ENCODE measurements around the gene NDUFS8.
A peak's percentile ranks its signal among the peaks of the same experiment; 100 is the strongest.
"Not testable (repeated sequence)": the region's sequence is repeated elsewhere in the genome, so short reads cannot be mapped to it uniquely, and the experiment has no call there.

NDUFS8 gene

DNA sequence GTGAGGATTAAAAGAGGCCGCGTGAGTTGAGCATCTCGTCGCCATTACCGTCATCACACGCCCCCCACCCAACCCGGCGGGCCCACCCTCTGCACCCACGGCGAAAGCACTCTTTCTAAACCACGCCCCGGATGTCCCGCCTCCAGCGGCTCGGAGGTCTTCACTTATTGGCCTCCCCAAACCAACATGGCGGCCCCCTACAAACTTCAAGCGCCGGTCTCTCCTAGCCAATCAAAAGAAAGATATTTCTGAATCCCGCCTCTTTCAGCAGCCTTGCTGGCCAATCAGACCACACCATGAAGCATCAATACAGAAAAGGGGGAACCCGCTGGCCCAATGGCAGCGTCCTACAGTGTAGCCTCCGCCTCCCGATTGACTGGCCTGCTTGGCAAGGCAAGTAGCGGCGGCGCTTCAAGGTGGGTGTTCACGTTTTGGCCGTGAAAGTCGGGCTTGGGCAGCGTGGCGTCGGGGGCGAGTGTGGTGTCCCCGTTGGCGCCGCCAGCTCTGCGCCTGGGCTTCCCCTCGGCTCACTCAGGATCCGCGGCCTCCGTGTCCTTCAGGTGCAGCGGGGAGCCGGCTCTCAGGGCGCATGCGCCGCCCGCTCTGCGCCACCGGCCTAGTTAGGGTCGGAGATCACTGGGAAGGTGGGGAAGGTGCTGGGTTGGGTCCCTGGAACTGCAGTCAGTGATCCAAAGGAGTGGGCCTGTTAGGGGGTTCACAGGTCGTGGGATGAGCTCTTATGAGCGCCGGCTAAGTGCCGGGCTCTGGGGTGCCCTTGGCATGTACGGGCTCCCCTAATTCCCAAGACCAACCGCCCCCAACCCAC lies at the start of gene NDUFS8:
Gene NDUFS8, plus strand, starts transcription at position 364 of the 826 bp plus-strand sequence. CDS start 1,471 bp downstream, outside the sequence.
- DNase-seq (ENCODE audit: low read depth in 4 of 4, low spot score in 1 of 4), result peak; percentile 91 to 97 (median 96)

DNA sequence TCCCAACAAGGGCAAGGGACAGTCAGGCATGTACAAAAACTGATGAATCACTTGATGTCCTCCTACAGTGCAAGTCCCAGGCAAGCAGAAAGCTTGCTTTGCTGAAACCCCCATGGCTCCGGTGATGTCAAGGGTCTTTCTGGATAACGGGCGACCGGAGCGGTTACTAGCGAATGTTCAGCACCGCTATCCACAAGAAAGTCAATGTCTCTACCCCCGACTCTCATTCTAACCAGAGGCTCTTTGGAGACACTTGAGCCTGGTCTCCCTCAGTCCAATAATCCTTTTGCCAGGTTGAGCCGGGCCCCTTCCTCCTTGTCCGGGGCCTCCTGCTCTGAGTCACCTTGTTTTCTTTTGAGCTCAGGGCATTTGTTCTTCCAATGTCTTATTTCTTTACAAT lies 49.3 kb upstream of the NDUFS8 start:
- DNase-seq (ENCODE audit: low read depth in 4 of 4, low spot score in 1 of 4), result not testable (repeated sequence)

DNA sequence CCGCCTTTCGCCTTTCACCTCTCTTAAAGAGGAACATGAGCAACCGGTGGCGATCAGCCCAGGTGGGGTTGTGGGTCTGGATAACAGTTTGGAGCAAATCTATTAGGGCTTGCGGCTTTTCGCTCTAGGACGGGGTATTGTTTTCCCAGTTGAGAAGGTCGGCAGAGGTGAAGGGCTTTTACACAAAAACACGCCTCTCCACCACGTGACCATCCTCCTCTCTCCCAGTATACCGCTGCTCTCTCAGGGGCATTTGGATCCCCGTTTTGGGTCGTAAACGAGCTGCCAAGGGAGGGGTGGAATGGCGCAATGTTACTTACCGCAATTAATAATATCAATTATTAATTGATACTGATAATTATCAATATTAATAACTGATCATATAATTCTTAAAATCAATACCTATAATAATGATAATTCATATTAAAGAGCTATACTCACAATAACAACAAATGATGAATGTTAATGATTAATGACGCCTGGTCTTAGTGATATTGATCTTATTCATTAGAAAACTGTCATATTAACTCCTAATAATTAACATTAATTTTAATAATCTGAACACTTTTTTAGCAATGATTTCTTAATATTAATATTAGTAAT lies 48.1 kb upstream of the NDUFS8 start:
- not testable (repeated sequence) for DNase-seq (ENCODE audit: low read depth in 4 of 4, low spot score in 1 of 4)

DNA sequence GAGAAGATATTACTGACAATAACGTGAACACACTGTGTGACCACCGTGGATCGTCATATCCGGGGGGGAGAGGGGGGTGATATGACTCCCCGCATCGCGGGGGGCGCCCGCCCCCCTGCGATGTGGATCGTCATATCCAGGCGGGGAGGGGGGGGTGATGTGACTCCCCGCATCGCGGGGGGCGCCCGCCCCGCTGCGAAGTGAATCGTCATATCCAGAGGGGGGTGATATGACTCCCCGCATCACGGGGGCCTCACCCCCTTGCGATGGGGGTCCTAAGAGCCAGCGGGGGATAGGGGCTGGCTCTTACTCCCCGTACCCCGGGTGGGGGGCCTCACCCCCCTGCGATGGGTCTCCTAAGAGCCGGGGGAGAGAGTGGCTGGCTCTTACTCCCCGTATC lies 46.5 kb upstream of the NDUFS8 start:
- DNase-seq (ENCODE audit: low read depth in 4 of 4, low spot score in 1 of 4), result no peak

DNA sequence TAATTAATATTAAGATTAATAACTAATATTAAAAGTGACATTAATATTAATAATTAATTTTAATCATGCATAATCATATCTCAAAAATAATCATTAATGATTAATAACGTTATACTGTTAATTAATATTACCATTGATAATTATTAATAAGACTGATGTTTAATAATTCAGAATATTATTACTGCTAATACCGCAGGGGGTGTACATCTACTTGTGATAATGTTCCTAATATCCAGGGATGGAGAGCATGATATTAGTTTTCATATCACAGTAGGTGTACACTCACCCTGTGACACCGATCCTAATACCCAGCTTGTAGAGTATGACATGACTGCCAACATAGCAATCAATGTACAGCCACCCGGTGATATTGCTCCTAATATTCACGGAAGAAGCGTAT lies 45.2 kb upstream of the NDUFS8 start:
- not testable (repeated sequence) for DNase-seq (ENCODE audit: low read depth in 4 of 4, low spot score in 1 of 4)

DNA sequence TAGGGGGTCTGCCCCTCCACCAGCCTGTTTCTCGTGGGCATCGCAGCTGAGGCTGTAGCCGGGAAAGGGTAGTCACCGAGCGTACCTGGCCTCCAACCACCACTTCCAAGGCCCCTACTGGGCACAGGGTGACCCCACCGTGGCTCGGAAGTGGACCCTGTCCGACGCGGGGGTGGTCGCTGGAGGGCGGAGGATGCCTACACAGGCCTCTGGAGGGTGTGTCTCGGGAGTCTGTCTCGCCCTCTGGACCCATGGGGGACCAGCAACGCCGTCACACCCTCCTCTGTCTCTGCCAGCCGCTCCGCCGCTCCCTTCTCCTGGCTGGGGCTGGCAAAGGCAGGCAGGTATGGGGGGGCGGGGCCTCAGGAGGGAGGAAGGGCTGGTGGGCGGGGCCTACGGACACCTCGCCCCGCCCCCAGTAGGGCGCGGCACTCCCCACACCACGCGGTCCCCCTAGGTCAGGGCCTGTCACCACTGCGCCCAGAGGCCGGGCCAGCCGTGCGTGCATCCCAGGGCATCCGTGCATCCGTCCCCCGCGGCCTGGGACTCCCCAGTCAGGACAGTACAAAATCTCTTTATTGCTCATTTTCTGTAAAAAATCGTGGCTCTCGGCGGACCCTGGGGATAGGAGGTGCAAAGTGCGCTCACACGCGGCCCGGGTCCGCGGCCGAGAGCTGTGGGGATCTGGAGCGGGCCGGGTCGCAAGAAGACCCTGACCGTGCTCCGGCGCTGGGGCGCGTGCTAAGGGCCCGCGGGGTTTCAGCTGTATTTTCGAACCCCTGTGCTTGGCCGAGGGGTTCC lies 39.7 kb upstream of the NDUFS8 start:
- not testable (repeated sequence) for DNase-seq (ENCODE audit: low read depth in 4 of 4, low spot score in 1 of 4)

DNA sequence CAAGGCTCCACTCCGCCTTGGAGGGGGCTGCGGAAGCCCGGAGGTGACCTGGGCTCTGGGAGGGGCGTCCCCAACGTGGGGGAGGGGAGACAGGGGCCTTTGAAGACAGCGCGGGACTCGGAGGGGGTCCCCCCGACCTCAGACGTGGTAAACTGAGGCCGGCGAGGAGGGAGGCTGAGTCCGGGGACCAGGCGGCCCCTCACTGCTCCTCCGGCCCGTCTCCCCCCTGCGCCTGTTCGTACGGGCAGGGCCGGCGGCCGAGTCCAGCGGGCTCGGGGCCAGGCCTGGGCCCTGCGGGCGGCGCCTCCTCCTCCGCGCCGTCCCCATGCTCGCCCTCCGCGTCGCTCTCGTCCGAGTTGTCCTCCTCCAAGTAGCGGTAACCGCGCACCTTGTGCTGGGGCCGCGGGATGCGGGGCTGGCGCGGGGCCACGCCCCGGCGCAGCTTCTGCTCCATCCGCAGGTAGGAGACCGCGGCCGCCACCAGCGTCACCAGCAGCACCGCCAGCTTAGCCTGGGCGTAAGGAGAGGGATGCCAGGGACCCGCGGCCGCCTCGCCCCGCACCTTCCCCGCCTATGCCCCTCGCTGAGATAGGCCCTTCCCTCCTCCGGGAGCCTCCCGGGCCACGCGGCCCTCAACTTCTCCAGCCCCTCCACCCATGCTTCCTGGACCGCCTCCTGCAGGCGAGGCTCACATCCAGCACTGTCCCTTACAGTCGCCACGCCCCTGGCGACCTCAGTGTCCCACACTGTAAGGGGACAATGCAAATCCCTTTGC lies 38.9 kb upstream of the NDUFS8 start:
- not testable (repeated sequence) for DNase-seq (ENCODE audit: low read depth in 4 of 4, low spot score in 1 of 4)

DNA sequence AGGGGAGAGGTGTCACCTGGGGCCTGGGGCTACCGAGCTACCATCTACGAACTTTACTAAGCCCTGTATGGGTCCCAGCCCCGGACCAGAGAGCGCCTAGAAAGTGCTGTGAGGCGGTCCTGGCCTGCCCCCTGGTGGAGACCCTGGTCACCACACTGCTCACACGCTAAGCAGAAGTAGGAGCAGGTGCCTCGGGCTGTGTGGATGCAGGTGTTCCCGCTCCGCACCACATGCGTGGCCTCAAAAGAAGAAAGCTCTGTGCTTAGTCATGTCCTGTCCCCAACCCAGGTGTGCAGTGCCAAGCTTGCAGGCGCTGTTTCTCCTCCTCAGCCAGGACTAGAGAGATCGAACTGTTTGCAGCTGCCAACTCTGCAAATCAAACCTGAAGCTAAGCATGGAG lies 36.7 kb upstream of the NDUFS8 start:
- DNase-seq (ENCODE audit: low read depth in 4 of 4, low spot score in 1 of 4), result peak in 1 of 4 experiments; percentile 21

DNA sequence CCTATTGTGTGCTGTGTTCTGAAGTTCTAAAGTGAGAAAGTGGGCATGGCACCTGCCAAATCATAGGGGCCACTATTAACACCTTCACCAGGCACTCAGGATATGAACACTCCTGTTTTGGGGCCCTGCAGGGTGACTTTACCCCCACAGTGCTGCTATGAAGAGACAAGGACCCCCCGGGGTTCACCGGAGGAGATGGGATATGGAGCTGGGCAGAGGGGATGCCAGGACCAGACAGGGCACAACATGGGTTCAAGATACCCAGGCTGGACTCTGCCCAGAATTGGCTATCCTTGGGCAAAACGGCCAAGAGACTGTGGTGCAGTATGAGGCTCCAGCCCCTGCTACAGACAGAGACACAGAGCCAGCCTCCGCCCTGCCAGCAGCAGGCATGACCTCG lies 36.1 kb upstream of the NDUFS8 start:
- DNase-seq (ENCODE audit: low read depth in 4 of 4, low spot score in 1 of 4), result not testable (repeated sequence)

DNA sequence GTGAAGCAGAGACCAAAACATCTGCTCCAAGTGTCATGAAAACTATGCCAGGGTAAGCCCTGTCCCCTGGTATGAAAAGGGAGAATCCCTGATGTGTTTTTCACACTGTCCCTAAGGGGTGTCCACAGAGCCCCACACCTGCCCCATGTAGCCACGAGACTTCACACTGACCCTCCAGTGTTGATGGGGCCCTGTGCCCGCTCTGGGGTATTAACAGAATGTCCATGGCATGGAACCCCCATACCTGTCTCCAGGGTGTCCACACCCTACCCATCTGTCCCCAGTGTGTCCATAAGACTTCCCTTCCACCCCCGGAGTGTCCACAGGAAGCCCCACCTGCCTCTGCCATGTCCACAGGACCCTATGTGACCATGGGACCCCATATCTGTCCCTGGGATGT lies 35.4 kb upstream of the NDUFS8 start:
- DNase-seq (ENCODE audit: low read depth in 4 of 4, low spot score in 1 of 4), result not testable (repeated sequence)

DNA sequence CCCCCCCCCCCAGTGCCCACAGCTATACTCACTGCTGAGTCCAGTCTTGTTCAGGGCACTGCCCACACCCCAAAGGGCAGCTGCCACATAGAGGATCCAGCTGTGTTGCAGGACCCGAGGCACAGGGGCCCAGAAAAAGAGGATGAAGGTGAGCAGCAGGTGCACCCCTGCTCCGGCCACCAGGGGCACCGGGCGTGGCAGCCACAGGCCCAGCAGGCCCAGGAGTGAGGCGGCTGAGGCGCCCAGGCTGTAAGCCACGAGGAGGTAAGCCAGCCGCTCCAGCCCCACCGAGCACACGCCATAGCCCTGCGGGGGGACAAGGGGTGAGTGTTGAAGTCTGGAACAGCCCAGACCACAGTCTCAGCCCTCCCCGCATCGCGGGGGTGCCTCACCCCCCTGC lies 34.9 kb upstream of the NDUFS8 start:
- not testable (repeated sequence) for DNase-seq (ENCODE audit: low read depth in 4 of 4, low spot score in 1 of 4)

DNA sequence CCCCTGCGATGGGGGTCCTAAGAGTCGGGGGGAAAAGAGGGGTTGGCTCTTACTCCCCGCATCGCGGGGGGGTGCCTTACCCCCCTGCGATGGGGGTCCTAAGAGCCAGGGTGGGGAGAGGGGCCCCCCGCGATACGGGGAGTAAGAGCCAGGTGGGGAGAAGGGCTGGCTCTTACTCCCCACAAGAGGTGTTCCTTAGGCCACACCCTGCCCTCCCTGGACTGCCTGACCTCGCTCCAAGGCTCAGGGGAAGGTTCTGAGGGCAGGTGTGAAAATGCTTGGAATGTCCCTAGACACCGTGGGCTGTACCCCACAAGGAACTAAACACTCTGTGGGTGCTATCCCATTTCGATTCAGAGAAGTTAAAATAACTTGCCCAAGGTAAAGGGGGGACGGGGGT lies 34.4 kb upstream of the NDUFS8 start:
- DNase-seq (ENCODE audit: low read depth in 4 of 4, low spot score in 1 of 4), result no peak

DNA sequence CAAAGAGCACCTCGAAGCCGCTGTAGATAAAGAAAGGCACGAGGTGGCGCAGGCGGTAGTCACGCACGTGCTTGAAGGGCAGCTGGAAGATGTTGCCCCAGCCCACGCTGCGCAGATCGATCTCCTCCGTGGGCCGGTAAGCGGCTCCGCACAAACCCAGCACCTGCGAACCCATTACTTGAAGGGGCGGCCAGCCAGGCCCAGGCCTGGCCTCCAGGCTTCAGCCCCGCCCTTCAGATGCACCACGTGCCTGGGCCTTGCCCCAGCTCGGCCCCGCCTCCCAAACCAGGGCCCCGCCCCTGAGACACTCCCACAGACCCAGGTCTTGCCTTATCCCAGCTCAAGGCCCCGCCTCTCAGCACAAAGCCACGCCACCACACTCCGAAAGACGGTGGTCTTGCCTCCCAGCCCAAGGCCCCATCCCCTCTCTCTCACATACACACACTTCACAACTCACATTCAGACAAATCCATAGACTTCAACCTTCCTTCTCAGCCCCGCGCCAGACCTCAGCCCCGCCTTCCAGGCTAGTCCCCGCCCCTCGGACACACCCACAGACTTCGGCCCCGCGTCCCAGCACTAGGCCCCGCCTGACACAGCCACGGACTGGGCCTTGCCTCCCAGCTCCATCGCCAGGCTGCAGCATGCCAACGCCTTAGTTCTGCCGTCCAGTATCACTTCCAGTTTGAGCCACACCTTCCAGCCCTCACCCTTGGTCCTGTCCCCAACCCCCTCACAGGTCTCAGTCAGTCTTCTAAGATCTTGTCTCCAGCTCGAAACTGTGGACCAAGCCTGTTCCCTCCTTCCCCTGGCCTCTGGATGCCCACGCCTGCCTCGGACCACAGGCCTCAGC lies 33.6 kb upstream of the NDUFS8 start:
- peak in 1 of 4 experiments; percentile 40 for DNase-seq (ENCODE audit: low read depth in 4 of 4, low spot score in 1 of 4)

DNA sequence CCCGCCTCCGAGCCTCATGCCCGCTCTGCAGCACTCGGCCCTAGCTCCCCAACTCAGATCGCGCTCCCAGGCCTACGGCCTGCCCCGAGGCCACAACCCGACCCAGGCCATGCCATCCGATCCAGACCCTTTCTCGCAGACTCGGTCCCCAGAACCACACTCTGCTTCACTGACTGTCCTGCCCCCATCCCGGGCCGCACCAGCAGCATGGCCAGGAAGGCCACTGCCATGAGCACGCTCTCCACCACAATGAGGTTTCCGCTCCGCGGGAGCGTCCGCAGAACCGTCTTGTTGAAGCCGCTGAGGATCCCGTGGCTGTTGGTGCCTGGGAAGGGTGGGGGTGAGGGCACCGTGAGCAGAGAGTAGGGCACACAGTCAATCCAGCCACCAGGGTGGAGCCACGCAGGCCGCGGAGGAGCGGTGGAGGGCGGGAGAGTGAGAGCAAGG lies 33.0 kb upstream of the NDUFS8 start:
- no peak for DNase-seq (ENCODE audit: low read depth in 4 of 4, low spot score in 1 of 4)

DNA sequence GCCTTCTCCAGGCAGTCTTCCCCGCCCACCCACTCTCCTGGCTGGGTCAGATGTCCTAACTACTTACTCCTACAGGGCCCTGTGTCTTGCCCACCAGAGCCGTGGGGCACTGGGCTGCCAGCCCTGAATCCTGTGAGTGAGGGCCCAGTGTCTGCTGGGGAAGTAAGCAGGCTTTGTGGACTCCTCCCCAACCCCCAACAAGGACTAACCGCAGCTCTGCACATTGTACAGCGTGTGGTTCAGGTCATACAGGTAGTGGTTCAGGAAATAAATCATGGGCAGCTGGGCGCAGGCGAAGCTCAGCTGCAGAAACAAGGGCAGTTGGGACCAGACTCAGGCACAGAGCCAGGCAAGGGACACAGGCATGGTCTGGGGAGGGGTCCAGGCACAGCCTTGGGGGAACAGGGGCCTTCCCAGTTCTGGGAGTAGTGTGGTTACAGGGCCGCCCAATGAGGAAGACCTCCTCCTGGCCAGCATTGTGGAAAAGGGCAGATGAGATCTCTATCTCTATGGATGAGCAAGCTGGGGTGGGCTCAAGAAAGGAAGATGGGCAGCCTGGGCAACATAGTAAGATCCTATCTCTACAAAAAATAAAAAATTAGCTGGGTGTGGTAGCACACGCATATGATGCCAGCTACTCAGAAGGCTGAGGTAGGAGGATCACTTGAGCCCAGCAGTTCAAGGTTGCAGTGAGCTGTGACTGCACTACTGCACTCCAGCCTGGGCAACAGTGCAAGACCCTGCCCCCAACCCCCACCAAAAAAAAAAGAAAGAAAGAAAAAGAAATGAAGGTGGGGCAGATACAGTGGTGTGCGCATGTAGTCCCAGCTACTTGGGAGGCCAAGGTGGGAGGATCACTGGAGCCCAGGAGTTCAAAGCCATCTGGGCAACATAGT lies 32.1 kb upstream of the NDUFS8 start:
- no peak for DNase-seq (ENCODE audit: low read depth in 4 of 4, low spot score in 1 of 4)

DNA sequence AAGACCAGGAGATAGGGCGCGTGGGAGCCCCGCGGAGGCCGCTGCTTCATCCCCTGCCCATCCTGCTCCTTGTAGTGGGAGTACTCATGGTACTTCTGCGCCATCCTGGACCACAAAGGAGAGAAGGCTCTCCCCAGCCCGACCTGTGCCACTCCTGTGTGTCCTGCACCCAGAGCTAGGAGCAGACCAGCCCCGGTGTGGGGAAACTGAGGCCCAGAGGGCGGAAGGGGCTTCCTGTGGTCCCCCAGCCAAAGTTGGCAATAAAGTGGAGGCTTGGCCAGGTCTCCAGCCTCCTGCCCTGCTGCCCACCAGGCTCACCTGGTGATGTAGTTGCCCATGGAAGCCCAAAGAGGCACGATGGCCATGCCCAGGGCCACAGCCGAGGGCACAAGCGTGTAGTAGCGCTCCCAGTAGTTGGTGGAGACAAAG lies 31.3 kb upstream of the NDUFS8 start:
- DNase-seq (ENCODE audit: low read depth in 4 of 4, low spot score in 1 of 4), result no peak

DNA sequence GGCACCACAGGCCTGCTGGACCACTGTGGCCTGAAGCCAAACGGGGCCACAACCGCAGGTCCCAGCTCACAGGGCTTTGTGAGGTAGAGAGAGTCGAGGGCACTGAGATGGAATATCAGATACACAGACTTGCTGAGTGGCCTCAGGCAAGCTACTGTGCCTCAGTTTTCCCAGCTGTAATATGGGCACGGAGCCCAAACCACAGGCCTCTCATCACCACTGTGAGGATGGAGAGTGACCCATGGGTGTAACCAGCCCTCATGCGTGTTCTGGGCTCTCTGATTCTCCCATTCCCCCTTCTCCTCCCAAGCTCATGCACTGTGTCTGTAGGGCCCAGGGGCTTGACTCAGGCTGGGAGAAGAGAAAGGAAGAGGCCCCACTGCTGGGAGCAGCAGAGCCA lies 30.8 kb upstream of the NDUFS8 start:
- DNase-seq (ENCODE audit: low read depth in 4 of 4, low spot score in 1 of 4), result no peak

DNA sequence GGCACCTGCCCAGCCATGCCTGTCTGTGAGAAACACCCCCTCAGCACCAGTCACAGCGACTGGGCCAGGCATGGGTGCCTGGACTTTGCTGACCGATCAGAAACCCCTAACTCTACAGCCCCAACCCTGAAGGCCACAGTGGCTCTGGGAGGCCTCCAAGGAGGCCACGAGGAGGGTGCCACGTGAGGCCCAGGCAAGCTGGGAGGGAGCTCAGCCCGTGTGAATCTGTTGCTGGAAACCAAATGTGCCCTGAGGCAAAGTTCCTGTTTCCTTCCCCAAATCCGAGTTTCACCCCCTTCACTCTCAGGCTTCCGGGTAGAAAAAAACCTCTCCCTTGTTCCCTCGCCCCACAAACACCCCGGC lies 27.9 kb upstream of the NDUFS8 start:
- DNase-seq (ENCODE audit: low read depth in 4 of 4, low spot score in 1 of 4), result no peak

All from stimulated activated CD4-positive, alpha-beta T cell treated with anti-CD3 and anti-CD28 coated beads, Interleukin-1b, Interleukin-23, amount 100 ng/mL, for 24 hours (primary cell).